ENCODE data around the gene RAB10. TPM values are rescaled to one million over a fixed set of nuclear protein-coding genes. Genes with fewer than 3 reads are reported as not detected.

Gene RAB10
- total RNA-seq, 3 donors from 2014 or later (not counting 1 experiment from before 2014, with no cell fraction given), result 35.8 to 44.2 (median 39.5) TPM

DNA sequence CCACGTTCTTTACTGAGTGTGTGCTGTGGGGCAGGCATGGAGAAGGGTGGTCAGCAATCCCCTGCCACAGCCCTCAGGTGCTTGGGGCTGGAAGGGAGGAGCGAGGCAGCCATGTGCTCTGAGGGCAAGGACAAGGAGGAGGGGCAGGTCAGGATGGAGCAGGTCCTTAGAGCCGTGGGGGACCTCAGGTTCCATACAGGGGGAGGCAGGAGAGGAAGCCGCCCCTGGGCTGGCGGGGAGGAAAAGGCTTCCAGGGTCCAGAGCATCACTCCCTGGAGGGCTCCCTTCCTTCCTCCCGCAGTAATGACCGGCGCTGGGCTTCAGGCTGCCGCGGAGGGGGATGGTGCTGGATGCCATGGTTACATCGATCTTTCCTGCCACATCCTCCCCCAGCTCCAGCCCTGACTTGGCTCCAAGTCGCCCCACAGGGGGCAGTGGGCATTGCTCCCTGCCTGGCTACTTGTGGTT, 145.6 kb downstream of the RAB10 start:
- H3K9me3 Mint-ChIP-seq, result no peaks in the 10 kb centered on the region
- H3K36me3 ChIP-seq (ENCODE audit: control insufficient read depth, insufficient read depth, low read length), result no peaks in the 10 kb centered on the region
- 14% methylated on average over 11 of the region's 12 CpGs for WGBS (ENCODE audit: insufficient coverage)
- no peak overlapping the region for H3K27ac Mint-ChIP-seq
- peak overlapping the region; percentile 42 for H3K4me3 Mint-ChIP-seq
- peaks cover 22% of the 10 kb centered on the region for H3K4me1 ChIP-seq (ENCODE audit: control insufficient read depth, insufficient read depth, low read length)
- ATAC-seq, result no peak
- peaks cover 35 to 37% of the 10 kb centered on the region in 2 donors for H3K27me3 Mint-ChIP-seq (ENCODE audit: low read depth in 2 of 2)
- peaks cover 10 to 22% of the 10 kb centered on the region in 2 donors for H3K4me1 Mint-ChIP-seq
- no peaks in the 10 kb centered on the region for H3K9me3 ChIP-seq (ENCODE audit: control insufficient read depth, insufficient read depth, low read length)
- intact Hi-C loops (cut with micrococcal nuclease), result no loop called here
- TF ChIP-seq, protein P1, sequence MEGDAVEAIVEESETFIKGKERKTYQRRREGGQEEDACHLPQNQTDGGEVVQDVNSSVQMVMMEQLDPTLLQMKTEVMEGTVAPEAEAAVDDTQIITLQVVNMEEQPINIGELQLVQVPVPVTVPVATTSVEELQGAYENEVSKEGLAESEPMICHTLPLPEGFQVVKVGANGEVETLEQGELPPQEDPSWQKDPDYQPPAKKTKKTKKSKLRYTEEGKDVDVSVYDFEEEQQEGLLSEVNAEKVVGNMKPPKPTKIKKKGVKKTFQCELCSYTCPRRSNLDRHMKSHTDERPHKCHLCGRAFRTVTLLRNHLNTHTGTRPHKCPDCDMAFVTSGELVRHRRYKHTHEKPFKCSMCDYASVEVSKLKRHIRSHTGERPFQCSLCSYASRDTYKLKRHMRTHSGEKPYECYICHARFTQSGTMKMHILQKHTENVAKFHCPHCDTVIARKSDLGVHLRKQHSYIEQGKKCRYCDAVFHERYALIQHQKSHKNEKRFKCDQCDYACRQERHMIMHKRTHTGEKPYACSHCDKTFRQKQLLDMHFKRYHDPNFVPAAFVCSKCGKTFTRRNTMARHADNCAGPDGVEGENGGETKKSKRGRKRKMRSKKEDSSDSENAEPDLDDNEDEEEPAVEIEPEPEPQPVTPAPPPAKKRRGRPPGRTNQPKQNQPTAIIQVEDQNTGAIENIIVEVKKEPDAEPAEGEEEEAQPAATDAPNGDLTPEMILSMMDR (IDR thresholded peaks at IDR 0.05), result no peak
- H3K27me3 ChIP-seq (ENCODE audit: control insufficient read depth, insufficient read depth, low read length), result peaks cover 5% of the 10 kb centered on the region
- H3K27ac ChIP-seq (ENCODE audit: low read length), result no peak overlapping the region
- H3K4me3 ChIP-seq (ENCODE audit: low read length), result no peak overlapping the region
- no peak for DNase-seq
- no peaks in the 10 kb centered on the region for H3K36me3 Mint-ChIP-seq

DNA sequence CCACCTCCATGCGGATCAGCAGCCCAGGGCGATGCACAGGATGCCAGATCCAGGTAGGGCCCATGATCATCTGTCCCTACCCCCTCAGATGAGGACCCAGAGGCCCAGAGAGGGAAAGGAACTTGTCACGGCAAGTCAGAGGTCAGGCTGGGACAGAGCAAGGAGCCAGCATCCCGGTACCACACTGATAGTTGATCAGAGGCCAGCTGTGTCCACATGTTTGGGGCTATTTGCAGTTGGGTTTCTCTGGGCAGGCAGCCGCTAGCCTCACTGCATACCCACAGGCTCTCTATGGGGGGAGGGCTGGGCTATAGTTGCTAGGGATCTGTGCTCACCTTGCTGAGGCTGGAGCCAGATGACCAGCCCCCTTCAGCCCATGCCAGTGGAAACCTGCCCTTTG, 148.6 kb downstream of the RAB10 start:
- WGBS (ENCODE audit: insufficient coverage), result 96% methylated on average over 5 of the region's 5 CpGs
- Histone ChIP-seq H3K36me3 (ENCODE audit: control insufficient read depth, insufficient read depth, low read length) (no peaks in the 10 kb centered on the region), H3K4me3 (ENCODE audit: low read length) (no peak overlapping the region), H3K9me3 (ENCODE audit: control insufficient read depth, insufficient read depth, low read length) (no peaks in the 10 kb centered on the region), H3K27ac (ENCODE audit: low read length) (no peak overlapping the region), H3K4me1 (ENCODE audit: control insufficient read depth, insufficient read depth, low read length) (peaks cover 28% of the 10 kb centered on the region), H3K27me3 (ENCODE audit: control insufficient read depth, insufficient read depth, low read length) (peaks cover 2% of the 10 kb centered on the region)
- ATAC-seq (no peak), DNase-seq (no peak)
- Mint-ChIP-seq H3K9me3 (no peaks in the 10 kb centered on the region), H3K36me3 (no peaks in the 10 kb centered on the region), H3K27ac (no peak overlapping the region), H3K27me3 (ENCODE audit: low read depth in 2 of 2) (peaks cover 19 to 23% of the 10 kb centered on the region in 2 donors), H3K4me3 (no peak overlapping the region), H3K4me1 (peaks cover 11 to 29% of the 10 kb centered on the region in 2 donors)
- intact Hi-C loops (cut with micrococcal nuclease), result loop anchor here (10.0 kb wide), 1 partner anchor 308 kb away; the partner anchor contains the start of gene ASXL2
- TF ChIP-seq, protein P1 (IDR thresholded peaks at IDR 0.05), result no peak

DNA sequence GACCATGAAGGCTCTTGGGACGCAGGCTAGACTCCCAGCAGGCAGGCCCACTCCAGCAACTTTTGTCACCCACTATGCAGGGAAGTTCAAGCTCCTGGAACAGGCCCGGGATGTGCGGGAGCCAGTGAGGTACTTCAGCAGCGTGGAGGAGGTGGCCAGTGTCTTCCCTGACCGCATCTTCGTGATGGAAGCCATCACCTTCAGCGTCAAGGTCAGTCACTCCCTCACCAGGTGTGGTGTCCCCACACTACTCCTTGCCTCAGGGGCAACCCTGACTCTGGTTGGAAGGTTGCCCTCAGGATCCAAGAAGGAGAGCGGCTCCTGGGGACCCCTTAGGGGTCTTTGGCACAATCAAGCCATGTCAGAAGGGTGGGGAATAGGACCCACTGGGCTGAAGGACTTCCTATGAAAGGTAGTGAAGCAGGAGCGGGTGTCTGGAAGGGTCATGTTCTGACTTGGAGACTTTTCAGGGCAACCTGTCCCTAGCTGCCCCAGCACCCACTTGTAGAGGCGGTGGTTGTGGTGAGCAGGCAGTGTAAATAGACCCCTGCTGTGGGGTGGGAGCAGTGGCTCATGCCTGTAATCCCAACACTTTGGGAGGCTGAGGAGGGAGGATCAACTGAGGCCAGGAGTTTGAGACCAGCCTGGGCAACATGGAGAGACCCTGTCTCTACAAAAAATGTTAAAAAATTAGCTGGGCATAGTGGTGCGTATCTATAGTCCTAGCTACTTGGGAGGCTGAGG, 149.2 kb downstream of the RAB10 start:
- DNase-seq (no peak), ATAC-seq (no peak)
- Histone ChIP-seq H3K9me3 (ENCODE audit: control insufficient read depth, insufficient read depth, low read length) (no peaks in the 10 kb centered on the region), H3K27ac (ENCODE audit: low read length) (no peak overlapping the region), H3K36me3 (ENCODE audit: control insufficient read depth, insufficient read depth, low read length) (no peaks in the 10 kb centered on the region), H3K4me3 (ENCODE audit: low read length) (no peak overlapping the region), H3K27me3 (ENCODE audit: control insufficient read depth, insufficient read depth, low read length) (peaks cover 2% of the 10 kb centered on the region), H3K4me1 (ENCODE audit: control insufficient read depth, insufficient read depth, low read length) (peaks cover 28% of the 10 kb centered on the region)
- TF ChIP-seq, protein P1 (IDR thresholded peaks at IDR 0.05), result no peak
- H3K4me1 Mint-ChIP-seq, result peaks cover 11 to 29% of the 10 kb centered on the region in 2 donors
- no peaks in the 10 kb centered on the region for H3K36me3 Mint-ChIP-seq
- 99% methylated on average over 11 of the region's 11 CpGs for WGBS (ENCODE audit: insufficient coverage)
- H3K4me3 Mint-ChIP-seq, result peak overlapping the region; percentile 82
- H3K9me3 Mint-ChIP-seq, result no peaks in the 10 kb centered on the region
- H3K27ac Mint-ChIP-seq, result no peak overlapping the region
- intact Hi-C loops (cut with micrococcal nuclease), result loop anchor here (10.0 kb wide), 1 partner anchor 308 kb away; the partner anchor contains the start of gene ASXL2
- peaks cover 19 to 23% of the 10 kb centered on the region in 2 donors for H3K27me3 Mint-ChIP-seq (ENCODE audit: low read depth in 2 of 2)

Data from natural killer cell (primary cell).